Head of caudate nucleus (tissue), 42 donors: ENCODE data around the gene ATP8B2.
"Not testable (repeated sequence)": the region's sequence is repeated elsewhere in the genome, so short reads cannot be mapped to it uniquely, and the experiment has no call there.

Experiments
- DNase-seq, 42 donors: peaks; one replicate each; pipeline versions ENCODE4 v3.0.0 to v3.0.0-alpha.2; 2020 to 2021; ENCODE audit warnings: mixed read lengths in 7 of 42
- intact Hi-C: fragments of 100-400 bp; cut with DNase I; formaldehyde crosslinking; loops from one replicate; pipeline ENCODE4 v1.15.0; 2022

Gene ATP8B2

GRCh38 chr1:154360881-154361280, 35.6 kb downstream of the ATP8B2 start:
- intact Hi-C loops, DNase-seq: not testable (repeated sequence)

- DNase-seq, result no peak
- intact Hi-C loops, result no loop called here
Measured at GRCh38 chr1:154361357-154361756, 36.0 kb downstream of the ATP8B2 start.

GRCh38 chr1:154371436-154371835, 46.1 kb downstream of the ATP8B2 start:
- intact Hi-C loops, result no loop called here

GRCh38 chr1:154373777-154374357, 48.5 kb downstream of the ATP8B2 start:
- intact Hi-C loops, DNase-seq: not testable (repeated sequence)

More at GRCh38 chr1:154371436-154371835, 46.1 kb downstream of the ATP8B2 start:
- DNase-seq, result no peak

- intact Hi-C loops, result no loop called here
Measured at GRCh38 chr1:154379301-154379700, 54.0 kb downstream of the ATP8B2 start.

GRCh38 chr1:154384650-154385489, 59.5 kb downstream of the ATP8B2 start:
- intact Hi-C loops, result no loop called here
- DNase-seq, result no peak

More at GRCh38 chr1:154379301-154379700, 54.0 kb downstream of the ATP8B2 start:
- no peak for DNase-seq

- peak in 1 of 42 donors; percentile 19 for DNase-seq
- intact Hi-C loops, result no loop called here
Measured at GRCh38 chr1:154386643-154387352, 61.5 kb downstream of the ATP8B2 start.

- intact Hi-C loops, result no loop called here
- peak in 1 of 42 donors; percentile 21 for DNase-seq
Measured at GRCh38 chr1:154391086-154391770, 65.9 kb downstream of the ATP8B2 start.

- intact Hi-C loops, result no loop called here
- no peak for DNase-seq
Measured at GRCh38 chr1:154398141-154398540, 72.8 kb downstream of the ATP8B2 start.

- no peak for DNase-seq
- intact Hi-C loops, result no loop called here
Measured at GRCh38 chr1:154398678-154399077, 73.4 kb downstream of the ATP8B2 start.

- intact Hi-C loops, result no loop called here
Measured at GRCh38 chr1:154400381-154400801, 75.1 kb downstream of the ATP8B2 start.

More at GRCh38 chr1:154400381-154400801, 75.1 kb downstream of the ATP8B2 start:
- no peak for DNase-seq
